Activated CD4-positive, alpha-beta T cell treated with anti-CD3 and anti-CD28 coated beads, Interleukin-2, amount 10 ng/mL, durations not matched to agents 7 days and 5 days (primary cell): ENCODE results near the gene CDO1. TPM values are rescaled to one million over a fixed set of nuclear protein-coding genes. Genes with fewer than 3 reads are reported as not detected.

ENCODE experiments used
- CTCF ChIA-PET: fragments of 350-600 bp; sonication (Branson Sonifier 250); formaldehyde crosslinking; loops from one replicate; lab custom pipeline; 2021; ENCODE audit warnings: antibody characterized with exemption; lab: Charles Lee
- POLR2A ChIA-PET: fragments of 350-600 bp; sonication (Branson Sonifier 250); formaldehyde crosslinking; loops from one replicate; lab custom pipeline; 2021; ENCODE audit warnings: antibody characterized with exemption; lab: Charles Lee
- DNase-seq: peaks from one replicate; pipeline ENCODE4 v3.0.0-alpha.2; 2020
- H3K27ac Mint-ChIP-seq: one replicate; pipeline ENCODE4 v1.8.0; 2021; ENCODE audit warnings: mild to moderate bottlenecking, moderate library complexity, mixed read lengths
- H3K27me3 Mint-ChIP-seq: one replicate; pipeline ENCODE4 v1.8.0; 2021; ENCODE audit warnings: mixed read lengths
- H3K36me3 Mint-ChIP-seq: one replicate; pipeline ENCODE4 v1.8.0; 2021; ENCODE audit warnings: low read depth, mixed read lengths
- H3K4me1 Mint-ChIP-seq: one replicate; pipeline ENCODE4 v1.8.0; 2021; ENCODE audit warnings: mixed read lengths
- H3K4me3 Mint-ChIP-seq: one replicate; pipeline ENCODE4 v1.8.0; 2021; ENCODE audit warnings: mild to moderate bottlenecking, moderate library complexity, mixed read lengths
- H3K9me3 Mint-ChIP-seq: one replicate; pipeline ENCODE4 v1.8.0; 2021; ENCODE audit warnings: mixed read lengths
- total RNA-seq, 2 experiments: library from RNA; stranded (reverse); gene quantifications; one replicate each; pipeline ENCODE4 v1.2.3, GENCODE V29; 2021

The CDO1 gene
- total RNA-seq, 2 experiments from 2014 or later: not detected

DNA sequence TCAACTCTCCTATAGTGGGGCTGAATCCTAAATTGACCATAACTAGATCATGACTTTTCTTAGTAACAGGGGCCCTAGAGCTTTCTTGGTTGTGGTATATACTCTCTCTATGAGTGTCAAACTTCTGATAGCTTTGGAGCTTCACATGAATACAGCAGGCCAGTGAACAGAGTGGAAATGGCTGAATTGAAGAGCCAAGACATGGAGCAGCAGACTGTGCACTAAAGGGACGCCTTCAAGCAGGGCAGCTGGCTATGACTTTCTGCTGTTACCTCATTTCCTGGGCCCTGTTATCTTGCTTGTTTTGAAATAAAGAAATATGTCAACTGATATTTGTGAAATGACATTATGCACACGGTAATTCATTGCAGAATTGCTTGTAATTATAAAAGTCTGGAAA is 16.4 kb downstream of the CDO1 start:
- ChIA-PET CTCF (interaction anchor here (1.3 kb wide), 1 partner anchor 18 kb away, joined by 3 read pairs; no protein-coding TSS in a partner anchor), POLR2A (no interaction called here)
- no peak overlapping the region for H3K27ac Mint-ChIP-seq

GRCh38 chr5:115798252-115798651 is 18.2 kb downstream of the CDO1 start:
- CTCF ChIA-PET: interaction anchor here (1.0 kb wide), 1 partner anchor 16 kb away, joined by 3 read pairs; no protein-coding TSS in a partner anchor
- no peak for DNase-seq

More for the DNA sequence above, 16.4 kb downstream of the CDO1 start:
- no peak for DNase-seq
- Mint-ChIP-seq H3K36me3 (no peaks in the 10 kb centered on the region), H3K27me3 (peaks cover 15% of the 10 kb centered on the region), H3K4me3 (no peak overlapping the region), H3K4me1 (no peaks in the 10 kb centered on the region), H3K9me3 (no peaks in the 10 kb centered on the region)

GRCh38 chr5:115796656-115797055 is 19.8 kb downstream of the CDO1 start:
- H3K27me3 Mint-ChIP-seq: peaks cover 26% of the 10 kb centered on the region
- ChIA-PET POLR2A (no interaction called here), CTCF (no interaction called here)
- H3K9me3 Mint-ChIP-seq: no peaks in the 10 kb centered on the region
- no peak overlapping the region for H3K4me3 Mint-ChIP-seq
- peaks cover 5% of the 10 kb centered on the region for H3K4me1 Mint-ChIP-seq
- no peak overlapping the region for H3K27ac Mint-ChIP-seq
- DNase-seq: no peak
- no peaks in the 10 kb centered on the region for H3K36me3 Mint-ChIP-seq

More at GRCh38 chr5:115798252-115798651, 18.2 kb downstream of the CDO1 start:
- POLR2A ChIA-PET: no interaction called here
- Mint-ChIP-seq H3K27me3 (peaks cover 22% of the 10 kb centered on the region), H3K27ac (no peak overlapping the region), H3K36me3 (no peaks in the 10 kb centered on the region), H3K9me3 (no peaks in the 10 kb centered on the region), H3K4me1 (peaks cover 5% of the 10 kb centered on the region), H3K4me3 (no peak overlapping the region)

DNA sequence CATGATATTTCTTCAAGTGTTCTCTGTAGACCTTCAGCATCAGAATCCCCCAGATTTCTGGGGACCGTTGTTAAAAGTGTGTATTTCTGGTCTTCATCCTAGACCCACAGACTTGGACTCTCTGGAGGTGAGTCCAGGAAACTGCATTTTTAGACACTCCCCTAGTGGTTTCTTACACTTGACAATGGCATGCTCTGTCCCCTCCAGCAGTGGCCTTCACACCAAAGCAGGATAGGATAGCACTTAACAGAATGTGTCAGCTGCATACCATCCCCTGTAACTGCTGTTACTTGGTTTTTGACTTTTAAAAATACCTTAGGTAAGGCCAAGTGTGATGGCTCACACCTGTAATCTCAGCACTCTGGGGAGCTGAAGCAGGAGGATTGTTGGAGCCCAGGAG is 20.8 kb downstream of the CDO1 start:
- Mint-ChIP-seq H3K27ac (no peak overlapping the region), H3K27me3 (peaks cover 29% of the 10 kb centered on the region), H3K4me1 (peaks cover 5% of the 10 kb centered on the region), H3K4me3 (no peak overlapping the region), H3K9me3 (no peaks in the 10 kb centered on the region), H3K36me3 (no peaks in the 10 kb centered on the region)
- no peak for DNase-seq
- CTCF ChIA-PET: no interaction called here
- POLR2A ChIA-PET: no interaction called here

- no peak for DNase-seq
- ChIA-PET POLR2A (no interaction called here), CTCF (no interaction called here)
- H3K4me3 Mint-ChIP-seq: no peak overlapping the region
- no peak overlapping the region for H3K27ac Mint-ChIP-seq
- no peaks in the 10 kb centered on the region for H3K36me3 Mint-ChIP-seq
- H3K27me3 Mint-ChIP-seq: peaks cover 56% of the 10 kb centered on the region
- H3K9me3 Mint-ChIP-seq: no peaks in the 10 kb centered on the region
- no peaks in the 10 kb centered on the region for H3K4me1 Mint-ChIP-seq
Measured at GRCh38 chr5:115788440-115788839, 28.0 kb downstream of the CDO1 start.

GRCh38 chr5:115787426-115787825 is 29.0 kb downstream of the CDO1 start:
- POLR2A ChIA-PET: no interaction called here
- Mint-ChIP-seq H3K36me3 (no peaks in the 10 kb centered on the region), H3K9me3 (no peaks in the 10 kb centered on the region), H3K4me1 (no peaks in the 10 kb centered on the region), H3K27me3 (peaks cover 51% of the 10 kb centered on the region), H3K4me3 (no peak overlapping the region), H3K27ac (no peak overlapping the region)
- no peak for DNase-seq
- CTCF ChIA-PET: no interaction called here

- Mint-ChIP-seq H3K4me3 (no peak overlapping the region), H3K4me1 (no peaks in the 10 kb centered on the region), H3K27me3 (peaks cover 55% of the 10 kb centered on the region)
Measured at GRCh38 chr5:115785381-115786065, 30.9 kb downstream of the CDO1 start.

GRCh38 chr5:115778417-115778816 is 38.0 kb downstream of the CDO1 start:
- Mint-ChIP-seq H3K4me3 (no peak overlapping the region), H3K9me3 (no peaks in the 10 kb centered on the region), H3K4me1 (no peaks in the 10 kb centered on the region), H3K36me3 (no peaks in the 10 kb centered on the region), H3K27ac (no peak overlapping the region), H3K27me3 (peaks cover 37% of the 10 kb centered on the region)
- DNase-seq: no peak
- ChIA-PET CTCF (interaction anchor here (1.1 kb wide), 1 partner anchor 9 kb away, joined by 3 read pairs; no protein-coding TSS in a partner anchor), POLR2A (no interaction called here)

More at GRCh38 chr5:115785381-115786065, 30.9 kb downstream of the CDO1 start:
- CTCF ChIA-PET: no interaction called here
- POLR2A ChIA-PET: no interaction called here
- Mint-ChIP-seq H3K9me3 (no peaks in the 10 kb centered on the region), H3K36me3 (no peaks in the 10 kb centered on the region), H3K27ac (no peak overlapping the region)
- no peak for DNase-seq

DNA sequence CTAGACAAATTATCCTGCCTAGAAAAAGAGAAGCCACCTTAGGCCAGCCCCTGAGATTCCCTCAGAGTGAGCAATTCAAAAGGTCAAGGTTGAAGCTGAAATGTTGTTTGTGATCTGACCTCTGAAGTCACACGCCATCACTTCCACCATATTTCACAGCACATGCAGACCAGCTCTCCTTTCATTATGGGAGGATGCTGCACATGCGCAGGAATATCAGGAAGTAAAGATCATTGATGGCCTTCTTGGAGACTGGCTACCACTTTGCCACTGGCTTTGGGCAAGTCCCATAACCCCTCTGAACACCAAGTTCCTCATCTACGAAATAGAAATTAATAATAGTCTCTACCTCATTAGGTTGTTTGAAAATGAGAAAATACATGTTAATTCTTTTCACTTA is 39.5 kb downstream of the CDO1 start:
- DNase-seq: no peak
- H3K9me3 Mint-ChIP-seq: no peaks in the 10 kb centered on the region
- H3K4me1 Mint-ChIP-seq: no peaks in the 10 kb centered on the region
- H3K27ac Mint-ChIP-seq: no peak overlapping the region
- no peak overlapping the region for H3K4me3 Mint-ChIP-seq
- H3K36me3 Mint-ChIP-seq: no peaks in the 10 kb centered on the region
- ChIA-PET POLR2A (no interaction called here), CTCF (no interaction called here)
- peaks cover 36% of the 10 kb centered on the region for H3K27me3 Mint-ChIP-seq

DNA sequence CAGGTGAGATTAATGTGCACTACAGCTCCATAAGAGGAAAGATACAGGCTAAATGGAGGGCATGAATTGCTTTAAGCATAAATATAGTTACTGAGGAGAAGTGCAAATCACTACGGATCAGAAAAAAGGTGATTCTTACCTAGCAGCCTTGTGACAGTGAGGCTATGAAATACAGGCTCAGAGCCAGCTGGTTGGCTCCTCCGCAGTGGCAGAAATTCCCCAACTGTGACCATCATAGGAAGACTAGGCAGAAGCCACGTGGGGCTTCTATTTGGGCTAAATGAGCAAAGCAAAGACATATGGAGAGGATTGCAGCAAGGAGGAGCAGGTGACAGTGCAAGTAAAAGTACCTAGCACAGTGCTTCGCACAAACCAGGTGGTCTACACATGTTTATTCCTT is 40.5 kb downstream of the CDO1 start:
- Mint-ChIP-seq H3K27ac (no peak overlapping the region), H3K36me3 (no peaks in the 10 kb centered on the region), H3K9me3 (no peaks in the 10 kb centered on the region), H3K4me1 (no peaks in the 10 kb centered on the region), H3K27me3 (peaks cover 32% of the 10 kb centered on the region), H3K4me3 (no peak overlapping the region)
- ChIA-PET POLR2A (no interaction called here), CTCF (no interaction called here)
- no peak for DNase-seq

- ChIA-PET CTCF (no interaction called here), POLR2A (no interaction called here)
- H3K9me3 Mint-ChIP-seq: no peaks in the 10 kb centered on the region
- peaks cover 24% of the 10 kb centered on the region for H3K27me3 Mint-ChIP-seq
- no peaks in the 10 kb centered on the region for H3K4me1 Mint-ChIP-seq
- no peak overlapping the region for H3K27ac Mint-ChIP-seq
- no peak overlapping the region for H3K4me3 Mint-ChIP-seq
- DNase-seq: no peak
- H3K36me3 Mint-ChIP-seq: no peaks in the 10 kb centered on the region
Measured at GRCh38 chr5:115774684-115775083, 41.8 kb downstream of the CDO1 start.

DNA sequence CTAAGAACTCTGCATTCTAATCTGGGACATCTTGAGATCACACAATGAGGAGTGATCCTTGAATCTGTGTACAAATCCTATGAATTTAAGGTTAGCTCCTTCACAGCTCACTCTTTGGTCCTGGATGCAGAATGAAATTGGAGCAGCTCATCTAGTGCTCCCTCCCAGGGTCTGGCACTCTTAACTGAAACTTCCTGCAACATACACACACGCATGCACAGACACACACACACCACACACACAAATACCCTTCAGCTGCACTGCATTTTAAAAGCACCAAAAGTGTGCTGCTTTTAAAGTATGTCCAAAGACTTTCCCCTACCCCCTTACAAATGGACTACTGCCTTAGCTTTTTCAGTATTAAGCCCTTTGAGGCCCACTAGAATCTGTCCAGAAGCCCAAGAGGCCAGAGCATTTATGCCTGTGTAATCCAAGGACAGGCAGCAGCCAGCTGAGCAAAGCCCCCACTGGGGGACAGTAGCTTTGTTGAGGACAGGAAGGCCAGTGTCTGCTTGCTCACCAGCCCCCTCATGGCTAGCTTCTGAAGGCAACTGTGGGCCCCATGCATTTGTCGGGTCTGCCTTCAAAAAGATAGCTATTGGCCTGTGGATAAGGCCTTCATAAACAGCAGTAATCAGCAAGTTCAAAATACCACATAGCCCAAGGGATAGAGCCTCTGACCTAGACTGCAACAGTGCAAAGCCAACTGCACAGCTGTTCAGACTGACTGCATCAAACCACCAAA is 43.6 kb downstream of the CDO1 start:
- no peak overlapping the region for H3K27ac Mint-ChIP-seq
- CTCF ChIA-PET: interaction anchor here (1.1 kb wide), 1 partner anchor 8 kb away, joined by 4 read pairs; no protein-coding TSS in a partner anchor
- peaks cover 15% of the 10 kb centered on the region for H3K27me3 Mint-ChIP-seq
- no peak overlapping the region for H3K4me3 Mint-ChIP-seq
- H3K9me3 Mint-ChIP-seq: no peaks in the 10 kb centered on the region
- H3K4me1 Mint-ChIP-seq: no peaks in the 10 kb centered on the region
- no peak for DNase-seq
- POLR2A ChIA-PET: no interaction called here
- no peaks in the 10 kb centered on the region for H3K36me3 Mint-ChIP-seq

DNA sequence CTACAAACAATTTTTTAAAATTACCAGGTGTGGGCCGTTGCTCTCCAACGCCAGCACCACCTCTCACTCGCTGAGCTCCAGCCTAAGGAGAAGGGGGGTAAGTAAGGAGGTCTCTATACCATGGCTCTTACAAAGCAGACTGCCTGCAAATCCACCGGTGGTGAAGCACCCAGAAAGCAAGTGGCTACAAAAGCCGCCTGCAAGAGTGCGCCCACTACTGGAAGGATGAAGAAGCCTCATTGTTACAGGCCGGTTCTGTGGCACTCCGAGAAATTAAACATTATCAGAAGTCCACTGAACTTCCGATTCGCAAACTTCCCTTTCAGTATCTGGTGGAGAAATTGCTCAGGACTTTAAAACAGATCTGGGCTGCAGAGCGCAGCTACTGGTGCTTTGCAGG is 46.0 kb downstream of the CDO1 start:
- no peaks in the 10 kb centered on the region for H3K36me3 Mint-ChIP-seq
- H3K4me1 Mint-ChIP-seq: no peaks in the 10 kb centered on the region
- no peaks in the 10 kb centered on the region for H3K9me3 Mint-ChIP-seq
- POLR2A ChIA-PET: no interaction called here
- H3K27ac Mint-ChIP-seq: no peak overlapping the region
- H3K27me3 Mint-ChIP-seq: peaks cover 14% of the 10 kb centered on the region
- no peak overlapping the region for H3K4me3 Mint-ChIP-seq
- CTCF ChIA-PET: no interaction called here
- no peak for DNase-seq
